ENCODE results near the gene KSR1. TPM values are rescaled to one million over a fixed set of nuclear protein-coding genes. Genes with fewer than 3 reads are reported as not detected.

KSR1 gene
- total RNA-seq, 1 experiment from 2014 or later = 4.5 TPM

DNA sequence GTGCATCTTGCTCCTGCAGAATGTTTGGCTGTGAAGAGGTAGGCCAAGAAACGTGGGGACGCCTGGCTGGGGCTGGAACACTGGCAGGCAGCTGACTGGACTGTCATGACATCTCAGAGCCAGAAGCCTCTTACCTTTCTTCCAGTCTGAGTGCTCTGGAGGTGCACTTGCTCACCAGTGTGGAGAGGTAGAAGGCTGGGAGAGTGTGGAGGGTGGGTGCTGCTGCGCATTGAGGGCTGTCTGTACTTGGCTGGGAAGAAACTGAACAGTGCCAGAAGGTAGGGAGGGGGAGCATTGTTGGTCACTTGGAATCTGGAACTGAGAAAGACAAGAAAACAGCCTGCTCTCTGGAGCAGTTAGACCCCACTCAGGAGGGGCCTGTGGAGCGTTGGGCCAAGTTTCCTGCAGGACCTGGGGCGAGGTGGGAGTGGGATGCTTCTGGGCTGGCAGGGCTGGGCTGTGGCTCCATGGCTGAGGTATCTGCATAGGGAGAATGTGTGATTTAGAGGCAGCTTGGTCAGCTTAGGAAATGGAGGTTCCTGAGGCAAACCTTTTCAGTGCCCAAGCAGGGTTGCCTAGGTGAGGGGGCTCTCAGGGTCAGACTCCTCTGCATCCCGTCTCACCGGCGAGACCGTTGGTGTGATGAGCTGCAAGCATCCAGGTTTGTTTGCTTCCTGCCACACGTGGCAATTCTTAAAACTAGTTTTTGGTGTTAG lies 55.1 kb downstream of the KSR1 start:
- Mint-ChIP-seq H3K36me3 (ENCODE audit: insufficient read depth, unreplicated experiment) (no peaks in the 10 kb centered on the region), H3K9me3 (ENCODE audit: low read depth, unreplicated experiment) (no peaks in the 10 kb centered on the region), H3K27me3 (ENCODE audit: unreplicated experiment) (no peaks in the 10 kb centered on the region), H3K27ac (ENCODE audit: unreplicated experiment) (no peak overlapping the region), H3K4me1 (ENCODE audit: low read depth, unreplicated experiment) (peaks cover 8% of the 10 kb centered on the region), H3K4me3 (ENCODE audit: low read depth, unreplicated experiment) (no peak overlapping the region)
- TF ChIP-seq, protein P1, sequence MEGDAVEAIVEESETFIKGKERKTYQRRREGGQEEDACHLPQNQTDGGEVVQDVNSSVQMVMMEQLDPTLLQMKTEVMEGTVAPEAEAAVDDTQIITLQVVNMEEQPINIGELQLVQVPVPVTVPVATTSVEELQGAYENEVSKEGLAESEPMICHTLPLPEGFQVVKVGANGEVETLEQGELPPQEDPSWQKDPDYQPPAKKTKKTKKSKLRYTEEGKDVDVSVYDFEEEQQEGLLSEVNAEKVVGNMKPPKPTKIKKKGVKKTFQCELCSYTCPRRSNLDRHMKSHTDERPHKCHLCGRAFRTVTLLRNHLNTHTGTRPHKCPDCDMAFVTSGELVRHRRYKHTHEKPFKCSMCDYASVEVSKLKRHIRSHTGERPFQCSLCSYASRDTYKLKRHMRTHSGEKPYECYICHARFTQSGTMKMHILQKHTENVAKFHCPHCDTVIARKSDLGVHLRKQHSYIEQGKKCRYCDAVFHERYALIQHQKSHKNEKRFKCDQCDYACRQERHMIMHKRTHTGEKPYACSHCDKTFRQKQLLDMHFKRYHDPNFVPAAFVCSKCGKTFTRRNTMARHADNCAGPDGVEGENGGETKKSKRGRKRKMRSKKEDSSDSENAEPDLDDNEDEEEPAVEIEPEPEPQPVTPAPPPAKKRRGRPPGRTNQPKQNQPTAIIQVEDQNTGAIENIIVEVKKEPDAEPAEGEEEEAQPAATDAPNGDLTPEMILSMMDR (IDR thresholded peaks at IDR 0.05; ENCODE audit: unreplicated experiment) = no peak
- no peak for DNase-seq
- CTCF ChIA-PET = interaction anchor here (0.5 kb wide), 1 partner anchor 13 kb away, joined by 5 read pairs; no protein-coding TSS in a partner anchor
- BruUV-seq (replicated peaks) = no TSS peak
- intact Hi-C loops (cut with micrococcal nuclease; ENCODE audit: unreplicated experiment) = no loop called here

DNA sequence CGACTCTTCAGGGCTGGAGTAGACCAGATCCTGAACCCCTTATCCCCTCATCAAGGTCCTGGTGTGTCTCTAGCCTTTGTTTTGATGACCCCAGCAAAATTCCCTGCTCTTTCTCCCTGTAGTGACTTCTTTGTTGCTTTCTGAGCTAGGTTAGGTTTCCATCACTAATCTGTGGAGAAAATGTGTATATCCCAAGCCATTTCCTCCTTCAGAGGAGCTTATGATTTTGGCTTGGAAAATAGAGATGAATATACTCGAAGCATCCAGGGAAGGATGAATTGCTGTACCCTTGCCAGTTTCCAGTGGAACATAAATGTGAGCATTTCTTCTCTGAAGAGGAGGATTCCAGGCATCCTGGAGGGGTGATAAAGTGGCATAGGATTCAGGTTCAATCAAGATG lies 55.8 kb downstream of the KSR1 start:
- Mint-ChIP-seq H3K27me3 (ENCODE audit: unreplicated experiment) (no peaks in the 10 kb centered on the region), H3K4me3 (ENCODE audit: low read depth, unreplicated experiment) (no peak overlapping the region), H3K27ac (ENCODE audit: unreplicated experiment) (no peak overlapping the region), H3K9me3 (ENCODE audit: low read depth, unreplicated experiment) (no peaks in the 10 kb centered on the region), H3K36me3 (ENCODE audit: insufficient read depth, unreplicated experiment) (no peaks in the 10 kb centered on the region), H3K4me1 (ENCODE audit: low read depth, unreplicated experiment) (peaks cover 1% of the 10 kb centered on the region)
- TF ChIP-seq, protein P1 (IDR thresholded peaks at IDR 0.05; ENCODE audit: unreplicated experiment) = no peak
- intact Hi-C loops (cut with micrococcal nuclease; ENCODE audit: unreplicated experiment) = no loop called here
- no peak for DNase-seq
- CTCF ChIA-PET = interaction anchor here (0.5 kb wide), 1 partner anchor 14 kb away, joined by 5 read pairs; no protein-coding TSS in a partner anchor
- BruUV-seq (replicated peaks) = no TSS peak

DNA sequence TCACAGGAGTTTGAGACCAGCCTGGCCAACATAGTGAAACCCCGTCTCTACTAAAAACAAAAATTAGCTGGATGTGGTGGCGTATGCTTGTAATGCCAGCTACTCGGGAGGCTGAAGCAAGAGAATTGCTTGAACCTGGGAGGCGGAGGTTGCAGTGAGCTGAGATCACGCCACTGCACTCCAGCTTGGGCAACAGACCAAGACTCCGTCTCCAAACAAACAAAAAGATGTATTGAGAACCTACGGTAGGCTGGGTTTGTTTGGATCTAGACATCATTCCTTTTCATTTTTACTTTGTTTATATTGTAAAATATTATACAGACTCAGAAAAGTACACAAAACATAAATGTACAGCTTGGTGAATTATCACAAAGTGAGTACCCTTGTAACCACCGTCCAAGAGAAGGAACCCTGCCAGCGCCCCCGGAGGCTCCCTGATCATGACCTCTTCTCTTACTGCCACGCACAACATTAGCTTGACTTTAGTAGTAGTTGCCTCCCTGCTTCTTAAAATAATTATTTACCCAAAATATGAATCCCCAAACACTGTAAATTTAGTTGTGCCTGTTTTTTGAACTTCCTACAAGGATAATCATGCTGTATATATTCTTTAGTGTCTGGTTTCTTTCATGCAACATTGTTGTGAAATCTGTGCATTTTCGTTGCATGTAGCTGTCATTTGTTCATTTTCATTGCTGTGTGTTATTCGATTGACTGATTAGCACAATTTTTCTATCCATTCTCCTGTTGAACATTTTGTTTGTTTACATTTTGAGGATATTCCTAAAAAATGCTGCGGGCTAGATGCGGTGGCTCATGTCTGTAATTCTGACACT lies 56.5 kb downstream of the KSR1 start:
- no peaks in the 10 kb centered on the region for H3K27me3 Mint-ChIP-seq (ENCODE audit: unreplicated experiment)
- BruUV-seq (replicated peaks) = no TSS peak

DNA sequence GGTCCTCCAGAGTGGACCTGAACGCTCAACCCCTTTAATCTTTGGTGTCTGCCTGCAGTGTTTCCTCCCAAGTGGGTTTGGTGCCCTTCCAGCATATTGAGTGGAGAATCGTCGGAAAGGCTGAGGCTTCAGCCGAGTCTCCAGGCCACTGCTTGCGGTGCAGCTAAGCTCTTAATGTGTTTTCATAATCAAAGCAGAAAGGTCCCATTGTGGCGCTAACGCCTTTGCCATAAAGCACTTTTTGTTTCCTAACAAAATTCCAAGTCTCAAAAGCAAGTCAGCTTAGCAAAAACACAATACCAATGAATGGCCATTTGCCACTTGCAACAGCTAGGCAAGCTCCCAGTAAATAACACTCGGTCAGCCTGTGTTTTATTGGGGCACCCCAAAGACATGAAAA lies 57.6 kb downstream of the KSR1 start:
- CTCF ChIA-PET = no interaction called here
- BruUV-seq (replicated peaks) = no TSS peak
- Mint-ChIP-seq H3K27ac (ENCODE audit: unreplicated experiment) (no peak overlapping the region), H3K36me3 (ENCODE audit: insufficient read depth, unreplicated experiment) (no peaks in the 10 kb centered on the region), H3K9me3 (ENCODE audit: low read depth, unreplicated experiment) (no peaks in the 10 kb centered on the region), H3K4me1 (ENCODE audit: low read depth, unreplicated experiment) (no peaks in the 10 kb centered on the region), H3K4me3 (ENCODE audit: low read depth, unreplicated experiment) (no peak overlapping the region), H3K27me3 (ENCODE audit: unreplicated experiment) (no peaks in the 10 kb centered on the region)
- intact Hi-C loops (cut with micrococcal nuclease; ENCODE audit: unreplicated experiment) = no loop called here
- TF ChIP-seq, protein P1 (IDR thresholded peaks at IDR 0.05; ENCODE audit: unreplicated experiment) = no peak
- DNase-seq = no peak

More for the DNA sequence above, 56.5 kb downstream of the KSR1 start:
- TF ChIP-seq, protein P1 (IDR thresholded peaks at IDR 0.05; ENCODE audit: unreplicated experiment) = no peak
- intact Hi-C loops (cut with micrococcal nuclease; ENCODE audit: unreplicated experiment) = no loop called here
- no peak overlapping the region for H3K4me3 Mint-ChIP-seq (ENCODE audit: low read depth, unreplicated experiment)
- no peak for DNase-seq
- H3K36me3 Mint-ChIP-seq (ENCODE audit: insufficient read depth, unreplicated experiment) = no peaks in the 10 kb centered on the region
- CTCF ChIA-PET = no interaction called here
- no peaks in the 10 kb centered on the region for H3K4me1 Mint-ChIP-seq (ENCODE audit: low read depth, unreplicated experiment)
- no peak overlapping the region for H3K27ac Mint-ChIP-seq (ENCODE audit: unreplicated experiment)
- no peaks in the 10 kb centered on the region for H3K9me3 Mint-ChIP-seq (ENCODE audit: low read depth, unreplicated experiment)
